NK-92 (cell line): ENCODE results near the gene FASTK.

Experiments
- DNase-seq: peaks from one replicate; lab custom pipeline; 2025; ENCODE audit not compliant: unreplicated experiment; lab: John Stamatoyannopoulos, UW

Gene FASTK

DNA sequence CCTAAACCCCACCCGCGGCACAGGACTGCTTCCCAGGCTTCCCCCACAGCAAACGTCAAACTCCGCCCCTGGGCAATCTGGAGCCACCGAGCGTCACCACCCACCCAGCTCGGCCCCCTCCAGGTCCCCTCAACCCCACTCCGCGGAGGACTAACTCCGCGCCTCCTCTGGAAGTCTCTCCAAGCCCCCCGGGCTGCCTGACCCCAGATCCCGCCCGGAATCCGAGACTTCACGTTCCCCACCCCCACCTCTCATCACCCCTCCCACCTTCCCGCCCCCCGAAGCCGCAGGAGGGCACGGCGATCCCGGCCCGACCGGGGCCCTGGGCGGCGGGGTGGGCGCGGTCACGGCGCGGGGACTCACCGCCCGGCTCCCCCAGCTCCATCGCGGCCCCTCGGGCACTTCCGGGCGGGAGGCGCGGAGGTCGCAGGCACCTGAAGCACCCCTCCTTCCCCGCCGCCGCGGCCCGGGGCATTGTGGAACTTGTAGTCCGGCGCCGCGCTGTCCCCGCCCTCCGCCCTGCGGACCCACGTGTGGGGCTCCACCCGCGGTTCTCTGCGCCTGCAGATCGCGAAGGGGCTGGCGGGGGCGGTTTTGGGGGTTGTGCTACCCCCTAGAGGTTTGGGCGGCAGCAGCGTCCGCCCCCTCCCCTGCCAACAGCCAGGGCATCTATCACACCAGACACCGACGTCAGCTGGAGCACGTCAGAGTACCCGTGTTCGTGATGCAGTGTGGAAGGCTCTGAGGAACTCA lies 2.6 kb upstream of the FASTK start, which contains the start of gene TMUB1:
TSS of gene TMUB1 (minus strand) at position 423 of the 753 bp plus-strand sequence. CDS start 930 bp downstream, outside the sequence.
- no peak for DNase-seq

- DNase-seq = no peak
Observed at GRCh38 chr7:151082141-151083070, 1.8 kb upstream of the FASTK start.

DNA sequence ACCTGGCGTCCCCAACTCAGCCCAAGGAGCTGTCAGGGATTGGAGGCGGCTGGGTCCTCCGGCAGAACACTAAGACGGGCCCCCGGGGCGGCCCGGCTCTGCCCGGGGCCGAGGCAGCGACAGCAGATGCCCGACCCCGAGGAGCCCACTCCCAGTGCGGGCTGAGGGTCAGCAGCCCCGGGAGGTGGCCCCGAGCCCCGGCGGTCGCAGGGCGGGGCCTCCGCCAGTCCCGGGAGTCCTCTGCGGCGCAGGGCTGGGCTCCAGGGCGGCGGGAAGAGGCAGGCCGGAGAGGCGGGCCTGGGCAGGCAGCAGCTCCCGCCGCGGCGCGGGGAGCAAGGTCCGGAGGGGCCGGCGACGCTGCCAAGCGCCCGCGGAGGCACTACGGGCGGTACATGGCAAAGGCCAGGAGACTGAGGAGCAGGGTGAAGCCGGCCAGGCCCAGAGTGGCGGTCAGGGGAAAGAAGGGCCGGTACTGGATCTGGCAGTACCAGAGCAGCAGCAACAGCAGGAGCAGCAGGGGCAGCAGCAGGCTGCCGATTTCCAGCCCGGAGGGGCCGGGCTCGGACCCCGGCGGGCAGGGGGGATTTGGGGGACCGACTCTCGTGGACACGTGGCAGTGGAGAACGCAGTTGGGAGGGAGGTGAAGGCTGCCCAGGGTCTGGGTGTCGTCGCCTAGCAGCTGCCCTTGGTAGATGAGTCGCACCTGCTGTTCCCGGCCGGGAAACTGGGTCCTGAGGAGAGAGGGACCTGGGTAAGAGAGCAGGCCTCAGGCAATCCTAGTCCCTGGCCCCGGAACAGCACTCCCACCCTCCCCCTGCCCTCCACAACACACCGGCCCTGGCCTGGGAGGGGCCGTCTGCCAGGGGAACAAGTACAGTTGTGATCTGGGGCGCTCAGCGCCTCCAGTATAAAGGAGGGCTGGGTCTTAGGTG lies 827 bp upstream of the FASTK start:
- no peak for DNase-seq

- DNase-seq = no peak
Observed at GRCh38 chr7:151080067-151080521, 515 bp downstream of the FASTK start.

DNA sequence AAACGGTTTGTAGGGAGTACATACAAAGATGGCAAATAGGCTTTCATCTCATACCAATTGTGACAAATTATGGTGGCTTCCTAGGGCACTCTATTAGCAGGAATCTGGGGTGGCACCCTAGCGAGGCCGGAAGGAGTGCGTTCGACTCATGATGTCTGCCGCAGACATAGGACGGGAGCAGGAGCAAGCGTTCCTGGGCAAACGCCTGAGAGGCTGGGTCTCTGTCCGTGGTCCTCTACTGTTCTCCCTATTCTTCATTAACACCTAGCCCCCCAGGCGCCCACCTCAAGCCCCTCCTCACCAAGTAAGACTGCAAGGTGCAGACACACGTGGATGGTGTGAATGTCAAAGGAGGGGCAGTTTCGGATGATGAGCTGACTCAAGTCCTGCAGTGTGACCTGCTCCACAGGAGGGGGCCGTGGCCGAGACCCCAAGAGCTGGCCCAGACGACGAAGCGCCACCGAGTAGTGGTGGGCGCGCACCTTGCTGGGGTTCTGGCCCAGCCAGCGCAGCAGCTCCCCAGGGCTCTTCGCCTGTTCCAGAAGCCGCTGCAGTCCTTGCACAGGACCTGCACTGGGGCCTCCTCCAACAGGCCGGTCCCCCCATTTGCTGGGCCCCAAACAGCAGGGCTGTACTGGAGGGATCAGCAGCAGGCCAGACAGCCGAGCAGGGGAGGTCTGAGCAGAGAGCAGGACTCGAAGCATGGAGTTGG lies 1.3 kb downstream of the FASTK start:
- no peak for DNase-seq

- DNase-seq = no peak
Observed at GRCh38 chr7:151078233-151079040, 2.2 kb downstream of the FASTK start.

- no peak for DNase-seq
Observed at GRCh38 chr7:151077705-151078232, 2.8 kb downstream of the FASTK start.

- no peak for DNase-seq
Observed at GRCh38 chr7:151076863-151077704, 3.5 kb downstream of the FASTK start.

DNA sequence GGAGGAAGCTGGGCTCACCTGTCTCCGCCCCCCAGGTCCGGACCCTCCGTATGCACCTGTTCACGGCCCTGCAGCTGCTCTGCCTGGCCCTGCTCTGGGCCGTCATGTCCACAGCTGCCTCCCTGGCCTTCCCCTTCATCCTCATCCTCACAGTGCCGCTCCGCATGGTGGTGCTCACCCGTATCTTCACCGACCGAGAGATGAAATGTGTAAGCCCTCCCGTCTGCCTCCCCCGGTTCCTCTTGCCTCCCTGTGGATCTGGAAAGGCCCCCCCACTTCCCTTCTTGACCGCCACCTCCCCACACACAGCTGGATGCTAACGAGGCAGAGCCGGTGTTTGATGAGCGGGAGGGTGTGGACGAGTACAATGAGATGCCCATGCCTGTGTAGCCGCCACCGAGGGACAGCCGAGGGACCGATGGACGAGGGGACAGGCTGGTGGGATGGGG lies 4.6 kb downstream of the FASTK start:
- no peak for DNase-seq

DNA sequence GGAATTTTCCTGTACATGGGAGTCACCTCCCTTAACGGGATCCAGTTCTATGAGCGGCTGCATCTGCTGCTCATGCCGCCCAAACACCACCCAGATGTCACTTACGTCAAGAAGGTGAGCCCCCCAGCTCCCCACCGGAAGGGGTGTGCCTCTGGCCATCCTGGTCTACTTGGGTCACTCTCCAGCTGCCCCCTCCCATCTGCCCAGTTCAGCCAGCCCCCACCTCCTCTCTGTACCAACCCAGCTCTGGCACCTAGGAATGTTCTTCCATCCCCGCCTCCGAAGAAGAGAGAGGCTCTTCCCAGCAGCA lies 5.0 kb downstream of the FASTK start:
- DNase-seq = no peak

GRCh38 chr7:151074817-151075661 lies 5.6 kb downstream of the FASTK start:
- no peak for DNase-seq

DNA sequence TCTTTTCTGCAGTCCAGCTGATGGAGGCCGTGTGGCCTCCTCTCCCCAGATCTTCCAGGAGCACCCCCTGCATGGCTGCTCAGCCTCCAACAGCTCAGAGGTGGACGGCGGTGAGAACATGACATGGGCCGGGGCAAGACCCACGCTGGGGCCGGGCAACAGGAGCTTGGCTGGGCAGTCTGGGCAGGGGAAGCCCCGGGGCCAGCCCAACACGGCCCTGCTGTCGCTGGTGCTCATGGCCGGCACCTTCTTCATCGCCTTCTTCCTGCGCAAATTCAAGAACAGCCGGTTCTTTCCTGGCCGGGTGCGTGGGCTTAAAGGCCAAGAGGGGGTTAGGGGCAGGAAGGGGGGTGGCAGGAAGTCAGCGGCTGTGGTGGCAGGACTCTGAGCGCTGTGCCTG lies 6.6 kb downstream of the FASTK start:
- no peak for DNase-seq

GRCh38 chr7:151071032-151071866 lies 9.4 kb downstream of the FASTK start:
- DNase-seq = no peak

DNA sequence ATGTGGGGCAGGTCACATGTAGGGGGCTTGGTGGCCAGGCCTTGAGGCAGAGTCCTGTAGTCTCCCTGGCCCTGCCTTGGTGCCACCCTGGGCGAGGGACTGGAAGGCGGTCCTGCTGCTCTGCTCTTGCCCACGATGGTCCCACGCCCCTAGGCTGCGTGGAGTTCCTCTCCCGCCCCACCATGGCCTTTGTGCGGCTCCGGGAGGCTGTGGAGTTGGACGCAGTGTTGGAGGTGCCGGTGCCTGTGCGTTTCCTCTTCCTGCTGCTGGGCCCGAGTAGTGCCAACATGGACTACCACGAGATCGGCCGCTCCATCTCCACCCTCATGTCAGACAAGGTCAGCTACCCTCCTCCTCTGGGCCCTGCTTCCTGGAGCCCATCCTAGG lies 10.0 kb downstream of the FASTK start:
- no peak for DNase-seq

- DNase-seq = no peak
Observed at GRCh38 chr7:151069841-151070573, 10.6 kb downstream of the FASTK start.
